HG02623 (cell line): ENCODE measurements around the gene EIF6.

Experiments
- ATAC-seq: cut with Tn5 transposase; IDR thresholded peaks from one replicate; pipeline ENCODE4 v1.9.1; 2021; ENCODE audit warnings: moderate library complexity; ENCODE audit not compliant: unreplicated experiment

The EIF6 gene

GRCh38 chr20:35295674-35296073 lies 11.1 kb upstream of the EIF6 start:
- ATAC-seq = no peak

GRCh38 chr20:35295058-35295457 lies 10.5 kb upstream of the EIF6 start:
- no peak for ATAC-seq

- ATAC-seq = no peak
Measured at GRCh38 chr20:35294293-35294685, 9.7 kb upstream of the EIF6 start.

- no peak for ATAC-seq
Measured at GRCh38 chr20:35293303-35294292, 9.0 kb upstream of the EIF6 start.

GRCh38 chr20:35292504-35293285 lies 8.1 kb upstream of the EIF6 start:
- no peak for ATAC-seq

- ATAC-seq = no peak
Measured at GRCh38 chr20:35291654-35292503, 7.3 kb upstream of the EIF6 start, which contains the start of gene FAM83C. Gene FAM83C (minus strand): TSS chr20:35292425. CDS start chr20:35292304, 121 bp downstream.

GRCh38 chr20:35290887-35291417 lies 6.4 kb upstream of the EIF6 start:
- ATAC-seq = no peak

GRCh38 chr20:35290186-35290886 lies 5.8 kb upstream of the EIF6 start:
- ATAC-seq = no peak

- ATAC-seq = no peak
Measured at GRCh38 chr20:35288325-35289060, 3.9 kb upstream of the EIF6 start.

- no peak for ATAC-seq
Measured at GRCh38 chr20:35287509-35288324, 3.1 kb upstream of the EIF6 start.

GRCh38 chr20:35286899-35287508 lies 2.4 kb upstream of the EIF6 start:
- no peak for ATAC-seq

- ATAC-seq = no peak
Measured at GRCh38 chr20:35286077-35286898, 1.7 kb upstream of the EIF6 start.

- no peak for ATAC-seq
Measured at GRCh38 chr20:35285806-35286076, 1.2 kb upstream of the EIF6 start.

- no peak for ATAC-seq
Measured at GRCh38 chr20:35284992-35285805, 627 bp upstream of the EIF6 start.

- ATAC-seq = no peak
Measured at GRCh38 chr20:35283441-35284266, 918 bp downstream of the EIF6 start.
